CD14-positive monocyte (primary cell): Measurements from ENCODE around the gene ZDHHC11B. TPM values are rescaled to one million over a fixed set of nuclear protein-coding genes. Genes with fewer than 3 reads are reported as not detected.

Source experiments
- DNase-seq, 3 donors: peaks; one replicate each; pipeline ENCODE4 v3.0.0-alpha.2; 2011 to 2022
- H2AFZ ChIP-seq: 2 replicates; pipeline ENCODE4 v1.6.0; 2012; ENCODE audit warnings: mild to moderate bottlenecking, low read depth, low read length, inconsistent platforms; ENCODE audit not compliant: insufficient read depth, poor library complexity, severe bottlenecking
- H3K27ac ChIP-seq, 2 donors: 1 replicate in 1 of 2; 2 replicates in 1 of 2; pipeline ENCODE4 v1.5.1; 2012 to 2013; ENCODE audit warnings: low read length in 2 of 2, control low read depth in 1 of 2, inconsistent platforms in 1 of 2, low read depth in 1 of 2, mild to moderate bottlenecking in 1 of 2
- H3K27me3 ChIP-seq, 2 donors: one replicate each; pipeline versions ENCODE4 v1.6.0 to v1.6.1; 2011 to 2013; ENCODE audit warnings: low read length in 2 of 2; ENCODE audit not compliant: control insufficient read depth in 2 of 2, insufficient read depth in 2 of 2
- H3K36me3 ChIP-seq, 2 donors: replicated peaks in 1 of 2; 1 replicate in 1 of 2; 2 replicates in 1 of 2; pipeline versions ENCODE4 v1.5.1 to v1.6.1; 2012 to 2013; ENCODE audit warnings: low read length in 2 of 2, control low read depth in 1 of 2, inconsistent platforms in 1 of 2, mild to moderate bottlenecking in 1 of 2; ENCODE audit not compliant: insufficient read depth in 2 of 2, control insufficient read depth in 1 of 2
- H3K4me1 ChIP-seq, 2 donors: 1 replicate in 1 of 2; 2 replicates in 1 of 2; pipeline versions ENCODE4 v1.5.1 to v1.6.1; 2012 to 2013; ENCODE audit warnings: low read length in 2 of 2, control low read depth in 1 of 2, inconsistent platforms in 1 of 2, mild to moderate bottlenecking in 1 of 2, moderate library complexity in 1 of 2; ENCODE audit not compliant: insufficient read depth in 2 of 2, control insufficient read depth in 1 of 2
- H3K4me2 ChIP-seq: replicated peaks from 2 replicates; pipeline ENCODE3; 2012; ENCODE audit warnings: low read length, moderate library complexity, mild to moderate bottlenecking; ENCODE audit not compliant: poor library complexity, severe bottlenecking; ENCODE audit errors: extremely low read depth
- H3K4me3 ChIP-seq, 3 experiments: fragments of 200-600 bp in 1 of 3; sonication (generic) in 1 of 3; replicated peaks in 1 of 3; 1 replicate in 2 of 3; 2 replicates in 1 of 3; pipeline ENCODE4 v1.5.1; 2011 to 2013; ENCODE audit warnings: low read length in 3 of 3, mild to moderate bottlenecking in 3 of 3, control low read depth in 2 of 3, low read depth in 2 of 3, inconsistent platforms in 1 of 3, moderate library complexity in 1 of 3
- H3K79me2 ChIP-seq: 2 replicates; pipeline ENCODE4 v1.6.0; 2012; ENCODE audit warnings: mild to moderate bottlenecking, control low read depth, inconsistent platforms, low read length, moderate library complexity; ENCODE audit not compliant: insufficient read depth
- H3K9ac ChIP-seq: 2 replicates; pipeline ENCODE4 v1.6.0; 2017; ENCODE audit warnings: low read length, mild to moderate bottlenecking; ENCODE audit not compliant: insufficient read depth, poor library complexity, severe bottlenecking
- H3K9me3 ChIP-seq, 2 donors: replicated peaks in 1 of 2; 1 replicate in 1 of 2; 2 replicates in 1 of 2; pipeline versions ENCODE4 v1.5.1 to v1.6.1; 2012 to 2013; ENCODE audit warnings: low read length in 2 of 2, control low read depth in 1 of 2; ENCODE audit not compliant: control insufficient read depth in 1 of 2, insufficient read depth in 1 of 2
- H4K20me1 ChIP-seq: 2 replicates; pipeline ENCODE4 v1.6.0; 2012; ENCODE audit warnings: mild to moderate bottlenecking, low read length, control low read depth, moderate library complexity; ENCODE audit not compliant: insufficient read depth
- H3K27ac Mint-ChIP-seq, 7 donors: one replicate each; pipeline ENCODE4 v1.8.0; 2020; ENCODE audit warnings: mild to moderate bottlenecking in 7 of 7, mixed read lengths in 7 of 7, moderate library complexity in 6 of 7, inconsistent platforms in 2 of 7
- H3K27me3 Mint-ChIP-seq, 3 donors: one replicate each; pipeline ENCODE4 v1.8.0; 2021 to 2022; ENCODE audit warnings: low read depth in 3 of 3, mild to moderate bottlenecking in 3 of 3, mixed read lengths in 3 of 3, moderate library complexity in 3 of 3, inconsistent platforms in 1 of 3
- H3K36me3 Mint-ChIP-seq, 2 donors: one replicate each; pipeline ENCODE4 v1.8.0; 2020; ENCODE audit warnings: mixed read lengths in 2 of 2, inconsistent platforms in 1 of 2, mild to moderate bottlenecking in 1 of 2
- H3K4me1 Mint-ChIP-seq: one replicate; pipeline ENCODE4 v1.8.0; 2020; ENCODE audit warnings: mild to moderate bottlenecking, mixed read lengths
- H3K4me3 Mint-ChIP-seq, 2 donors: one replicate each; pipeline ENCODE4 v1.8.0; 2020; ENCODE audit warnings: mild to moderate bottlenecking in 2 of 2, mixed read lengths in 2 of 2, moderate library complexity in 1 of 2
- H3K9me3 Mint-ChIP-seq, 7 donors: one replicate each; pipeline ENCODE4 v1.8.0; 2020 to 2022; ENCODE audit warnings: mixed read lengths in 7 of 7, mild to moderate bottlenecking in 6 of 7, moderate library complexity in 6 of 7, inconsistent platforms in 2 of 7
- CTCF ChIP-seq: fragments of 200-600 bp; IDR thresholded peaks from one replicate; pipeline ENCODE4 v1.8.0; 2022; ENCODE audit warnings: antibody characterized with exemption, mild to moderate bottlenecking
- WGBS: methylation state at CpG from one replicate; pipeline ENCODE4 v1.1.5; 2013; ENCODE audit warnings: missing lambda C conversion rate; ENCODE audit not compliant: insufficient coverage; 5-methylcytosine and 5-hydroxymethylcytosine counted together
- intact Hi-C, 2 donors: fragments of 100-400 bp; cut with micrococcal nuclease; formaldehyde crosslinking; loops; one replicate each; pipeline versions ENCODE4 v1.15.0 to v1.15.1; 2023
- polyA plus RNA-seq, 3 donors: library from polyadenylated mRNA; depleted of rRNA in 1 of 3; unstranded in 2 of 3; stranded (reverse) in 1 of 3; fragments of 300-500 nt in 2 of 3; fragments of >200 nt in 1 of 3; fragmentation: Illumina TruSeq in 2 of 3; gene quantifications; 1 replicate in 2 of 3; 2 replicates in 1 of 3; pipeline ENCODE4 v1.2.3, GENCODE V29; 2012 to 2021

The ZDHHC11B gene
- polyA plus RNA-seq, 3 donors: not detected

DNA sequence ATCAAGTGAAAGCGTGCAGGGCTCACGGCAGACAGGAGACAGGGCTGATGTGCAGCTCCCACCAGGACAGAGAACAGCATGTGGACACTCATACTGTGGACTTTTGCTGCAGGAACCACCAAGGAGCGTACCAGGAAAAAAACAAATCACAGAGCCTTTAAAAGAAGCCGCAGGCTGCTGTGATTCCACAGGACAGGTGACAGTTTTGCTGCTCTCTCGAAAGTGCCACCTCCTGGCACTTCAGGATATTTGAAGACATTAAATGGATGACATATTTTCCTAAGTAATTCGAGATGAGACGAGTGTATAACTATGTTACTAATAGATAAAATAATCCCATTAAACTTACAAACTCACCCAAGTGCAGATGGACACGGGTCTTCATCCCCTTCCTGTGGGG is 37.0 kb upstream of the ZDHHC11B start:
- Histone ChIP-seq H3K9me3 (no peaks in the 10 kb centered on the region), H3K4me2 (no peak overlapping the region), H4K20me1 (no peaks in the 10 kb centered on the region), H3K79me2 (no peaks in the 10 kb centered on the region), H3K4me1 (no peaks in the 10 kb centered on the region), H3K36me3 (no peaks in the 10 kb centered on the region), H3K4me3 (no peak overlapping the region), H2AFZ (no peak overlapping the region), H3K9ac (no peak overlapping the region), H3K27ac (no peak overlapping the region), H3K27me3 (no peaks in the 10 kb centered on the region)
- no peak for DNase-seq
- no peaks in the 10 kb centered on the region for H3K4me1 Mint-ChIP-seq
- intact Hi-C loops: no loop called here
- peaks cover 0 to 10% (median 2%) of the 10 kb centered on the region in 3 donors for H3K27me3 Mint-ChIP-seq
- no peak overlapping the region for H3K4me3 Mint-ChIP-seq
- TF ChIP-seq CTCF: no peak
- H3K36me3 Mint-ChIP-seq: no peaks in the 10 kb centered on the region
- H3K9me3 Mint-ChIP-seq: peaks cover 0 to 4% (median under 1%) of the 10 kb centered on the region in 7 donors
- 92% methylated on average over 4 of the region's 8 CpGs for WGBS
- H3K27ac Mint-ChIP-seq: no peak overlapping the region

GRCh38 chr5:820245-820644 is 35.7 kb upstream of the ZDHHC11B start:
- DNase-seq: no peak
- 20% methylated on average over 1 of the region's 3 CpGs for WGBS
- Histone ChIP-seq H3K4me2 (no peak overlapping the region), H3K27ac (no peak overlapping the region), H3K9ac (no peak overlapping the region), H3K79me2 (no peaks in the 10 kb centered on the region), H4K20me1 (no peaks in the 10 kb centered on the region), H3K36me3 (no peaks in the 10 kb centered on the region), H3K4me1 (no peaks in the 10 kb centered on the region), H2AFZ (no peak overlapping the region), H3K27me3 (no peaks in the 10 kb centered on the region), H3K4me3 (no peak overlapping the region), H3K9me3 (peaks cover 0 to 5% of the 10 kb centered on the region in 2 donors)
- H3K27ac Mint-ChIP-seq: no peak overlapping the region
- peaks cover 0 to 9% (median 5%) of the 10 kb centered on the region in 7 donors for H3K9me3 Mint-ChIP-seq
- H3K4me1 Mint-ChIP-seq: no peaks in the 10 kb centered on the region
- peaks cover 0 to 10% (median 7%) of the 10 kb centered on the region in 3 donors for H3K27me3 Mint-ChIP-seq
- no peak overlapping the region for H3K4me3 Mint-ChIP-seq
- no peaks in the 10 kb centered on the region for H3K36me3 Mint-ChIP-seq
- intact Hi-C loops: no loop called here
- no peak for TF ChIP-seq CTCF
